Psoas muscle (tissue), 8 donors: ENCODE results near the gene CR1. TPM values are rescaled to one million over a fixed set of nuclear protein-coding genes. Genes with fewer than 3 reads are reported as not detected.
"Not testable (repeated sequence)": the region's sequence is repeated elsewhere in the genome, so short reads cannot be mapped to it uniquely, and the experiment has no call there.

Experiments used
- ATAC-seq, 4 donors: fragments of 200-7000 bp; cut with Tn5 transposase; one replicate each; pipeline ENCODE4 v1.9.1; 2020; ENCODE audit warnings: moderate library complexity in 3 of 4, mild to moderate bottlenecking in 2 of 4
- DNase-seq, 2 donors: peaks; one replicate each; pipeline ENCODE4 v3.0.0-alpha.2; 2020
- H3K27ac ChIP-seq: fragments of 200-600 bp; one replicate; pipeline ENCODE4 v1.8.0; 2022
- H3K27me3 ChIP-seq, 3 donors: fragments of 200-600 bp in 1 of 3; one replicate each; pipeline versions ENCODE4 v1.6.1 to v1.8.0; 2013 to 2022; ENCODE audit warnings: low read length in 2 of 3, mild to moderate bottlenecking in 2 of 3, moderate library complexity in 1 of 3; ENCODE audit not compliant: insufficient read depth in 3 of 3
- H3K36me3 ChIP-seq, 2 donors: fragments of 200-600 bp in 1 of 2; one replicate each; pipeline versions ENCODE4 v1.6.1 to v1.8.0; 2013 to 2022; ENCODE audit warnings: low read depth in 1 of 2, mild to moderate bottlenecking in 1 of 2, moderate library complexity in 1 of 2; ENCODE audit not compliant: insufficient read depth in 1 of 2
- H3K4me1 ChIP-seq: fragments of 200-600 bp; one replicate; pipeline ENCODE4 v1.8.0; 2022
- H3K4me3 ChIP-seq: fragments of 200-600 bp; one replicate; pipeline ENCODE4 v1.8.0; 2022; ENCODE audit warnings: mild to moderate bottlenecking
- H3K9me3 ChIP-seq: fragments of 200-600 bp; one replicate; pipeline ENCODE4 v1.8.0; 2022
- WGBS, 3 donors: extraction: QIAGEN DNeasy Blood & Tissue Kit; methylation state at CpG; one replicate each; pipeline versions ENCODE4 v1.1.6 to v1.1.7; 2013; 5-methylcytosine and 5-hydroxymethylcytosine counted together
- intact Hi-C, 2 donors: fragments of 100-400 bp; cut with DNase I; formaldehyde crosslinking; loops; one replicate each; pipeline versions ENCODE4 v1.11.0 to v1.14.2; 2022
- polyA plus RNA-seq, 3 donors: library from polyadenylated mRNA; stranded (reverse); fragments of 200-250 nt; gene quantifications; one replicate each; pipeline ENCODE4 v1.2.3, GENCODE V29; 2013
- total RNA-seq, 4 donors: library from RNA; stranded (reverse); fragmentation: NEBNext Ultra II Directional in 2 of 4; extraction: Animal tissue kit (Norgen Biotek cat#: 25700) in 2 of 4; gene quantifications; one replicate each; pipeline versions ENCODE4 v1.2.1 to v1.2.4, GENCODE V29; 2021 to 2023
- TF ChIP-seq, protein P1 (sequence below): fragments of 200-600 bp; IDR thresholded peaks from one replicate; pipeline ENCODE4 v1.8.0; 2022; ENCODE audit warnings: antibody characterized with exemption
- donor health status: healthy with polysubstance abuse.
- donor health status: DM: no; HTN: no; CAD: no; lungs with moderate emphysema.
- donor health status: Bipolar disorder and iron deficiency.
- donor health status: healthy.
- donor health status: DM: yes; HTN: yes; CAD: no.
- donor health status: DM: no; HTN: no; CAD: no.
- donor health status: DM: no; HTN: no; CAD: no.
- donor health status: DM: yes; HTN: yes; CAD: no.

Gene CR1
- total and polyA plus RNA-seq, 7 donors = 0.08 to 3.9 (median 0.87) TPM

DNA sequence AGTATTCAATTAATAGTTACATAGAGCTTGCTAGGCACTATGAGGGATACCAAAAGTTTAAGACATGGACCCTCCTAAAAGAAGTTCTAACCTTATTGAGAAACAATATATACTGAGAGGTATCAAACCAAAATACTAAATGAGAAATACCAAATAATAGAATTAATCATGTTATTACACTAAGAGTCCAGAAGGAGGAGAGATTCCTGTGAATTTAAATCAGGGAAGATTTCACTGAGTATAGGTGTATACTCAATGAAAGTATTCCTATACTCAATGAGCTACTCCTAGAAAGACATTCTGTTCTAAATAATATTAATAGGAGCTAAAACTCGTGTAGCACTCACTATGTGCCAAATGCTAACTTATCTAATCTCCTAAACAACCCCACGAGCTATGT is 158.4 kb downstream of the CR1 start:
- 51 to 54% (median 52%) methylated on average over 2 of the region's 2 CpGs for WGBS, 3 donors
- Histone ChIP-seq H3K27ac (no peak overlapping the region), H3K4me3 (no peak overlapping the region), H3K9me3 (no peaks in the 10 kb centered on the region), H3K27me3 (peaks cover 0 to 2% (median 0%) of the 10 kb centered on the region in 3 donors), H3K36me3 (no peaks in the 10 kb centered on the region), H3K4me1 (no peaks in the 10 kb centered on the region)
- TF ChIP-seq, protein P1, sequence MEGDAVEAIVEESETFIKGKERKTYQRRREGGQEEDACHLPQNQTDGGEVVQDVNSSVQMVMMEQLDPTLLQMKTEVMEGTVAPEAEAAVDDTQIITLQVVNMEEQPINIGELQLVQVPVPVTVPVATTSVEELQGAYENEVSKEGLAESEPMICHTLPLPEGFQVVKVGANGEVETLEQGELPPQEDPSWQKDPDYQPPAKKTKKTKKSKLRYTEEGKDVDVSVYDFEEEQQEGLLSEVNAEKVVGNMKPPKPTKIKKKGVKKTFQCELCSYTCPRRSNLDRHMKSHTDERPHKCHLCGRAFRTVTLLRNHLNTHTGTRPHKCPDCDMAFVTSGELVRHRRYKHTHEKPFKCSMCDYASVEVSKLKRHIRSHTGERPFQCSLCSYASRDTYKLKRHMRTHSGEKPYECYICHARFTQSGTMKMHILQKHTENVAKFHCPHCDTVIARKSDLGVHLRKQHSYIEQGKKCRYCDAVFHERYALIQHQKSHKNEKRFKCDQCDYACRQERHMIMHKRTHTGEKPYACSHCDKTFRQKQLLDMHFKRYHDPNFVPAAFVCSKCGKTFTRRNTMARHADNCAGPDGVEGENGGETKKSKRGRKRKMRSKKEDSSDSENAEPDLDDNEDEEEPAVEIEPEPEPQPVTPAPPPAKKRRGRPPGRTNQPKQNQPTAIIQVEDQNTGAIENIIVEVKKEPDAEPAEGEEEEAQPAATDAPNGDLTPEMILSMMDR = peak; percentile 16
- intact Hi-C loops = loop anchor here in 1 of 2 donors (10.0 kb wide), 1 partner anchor 140 kb away; no protein-coding TSS in a partner anchor
- no peak for ATAC-seq
- DNase-seq = no peak

DNA sequence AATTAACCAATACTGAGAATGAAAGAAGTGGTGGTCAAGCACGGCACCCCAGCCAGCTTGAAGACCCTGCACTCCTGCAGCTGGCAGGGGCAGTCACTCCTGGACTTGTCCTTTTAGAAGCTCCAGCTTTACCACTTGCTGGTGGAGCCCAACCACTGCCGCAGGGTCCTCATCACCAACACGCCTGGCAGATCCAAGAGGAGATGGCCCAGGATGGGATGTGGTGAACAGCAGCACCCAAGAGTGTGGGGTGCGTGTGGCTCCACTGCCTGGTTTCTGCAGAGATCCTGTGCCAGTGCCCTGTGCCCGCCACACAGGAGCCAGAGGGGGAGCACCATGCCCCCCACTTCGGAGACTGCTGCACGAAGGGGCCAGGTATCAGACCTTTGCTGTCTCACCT is 162.5 kb downstream of the CR1 start:
- Histone ChIP-seq H3K27ac (no peak overlapping the region), H3K36me3 (no peaks in the 10 kb centered on the region), H3K4me3 (no peak overlapping the region), H3K4me1 (no peaks in the 10 kb centered on the region), H3K9me3 (no peaks in the 10 kb centered on the region), H3K27me3 (peaks cover 0 to 2% (median 0%) of the 10 kb centered on the region in 3 donors)
- intact Hi-C loops = loop anchor here in 1 of 2 donors (10.0 kb wide), 1 partner anchor 136 kb away; no protein-coding TSS in a partner anchor
- 77 to 80% (median 78%) methylated on average over 7 of the region's 7 CpGs for WGBS, 3 donors
- DNase-seq (no peak), ATAC-seq (no peak)
- TF ChIP-seq, protein P1 = no peak

DNA sequence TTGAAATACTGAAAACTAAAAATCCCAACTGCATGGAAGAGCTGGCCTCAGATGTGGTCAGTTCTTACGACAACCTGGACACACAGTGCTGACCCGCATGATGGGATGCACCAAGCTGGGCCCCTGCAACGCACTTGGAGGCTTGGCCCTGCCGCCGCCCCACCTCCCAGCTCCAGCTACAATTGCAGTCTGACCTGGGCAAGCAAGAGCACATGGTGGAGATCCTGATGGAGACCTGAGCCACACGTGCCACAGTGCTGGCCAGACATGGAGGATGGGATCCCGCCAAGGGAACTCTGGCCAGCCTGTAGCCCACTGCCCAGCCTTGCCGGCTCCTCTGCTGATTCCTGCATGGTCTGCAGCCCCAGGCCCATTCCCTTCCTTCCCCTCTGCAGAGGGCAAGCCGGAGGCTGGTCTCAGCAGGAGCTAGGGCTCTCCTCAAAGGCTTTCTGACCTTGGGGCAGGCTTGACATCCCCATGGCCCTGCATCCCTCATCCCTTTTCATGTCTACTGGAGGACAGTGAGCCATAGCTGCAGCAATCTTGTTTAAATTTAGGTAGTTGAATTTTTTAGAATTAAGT is 163.0 kb downstream of the CR1 start:
- intact Hi-C loops = loop anchor here in 1 of 2 donors (10.0 kb wide), 1 partner anchor 136 kb away; no protein-coding TSS in a partner anchor
- Histone ChIP-seq H3K36me3 (no peaks in the 10 kb centered on the region), H3K27ac (no peak overlapping the region), H3K4me1 (no peaks in the 10 kb centered on the region), H3K4me3 (no peak overlapping the region), H3K9me3 (no peaks in the 10 kb centered on the region), H3K27me3 (peaks cover 0 to 2% (median 0%) of the 10 kb centered on the region in 3 donors)
- 78 to 83% (median 83%) methylated on average over 9 of the region's 9 CpGs for WGBS, 3 donors
- TF ChIP-seq, protein P1 = no peak
- ATAC-seq (no peak), DNase-seq (no peak)

DNA sequence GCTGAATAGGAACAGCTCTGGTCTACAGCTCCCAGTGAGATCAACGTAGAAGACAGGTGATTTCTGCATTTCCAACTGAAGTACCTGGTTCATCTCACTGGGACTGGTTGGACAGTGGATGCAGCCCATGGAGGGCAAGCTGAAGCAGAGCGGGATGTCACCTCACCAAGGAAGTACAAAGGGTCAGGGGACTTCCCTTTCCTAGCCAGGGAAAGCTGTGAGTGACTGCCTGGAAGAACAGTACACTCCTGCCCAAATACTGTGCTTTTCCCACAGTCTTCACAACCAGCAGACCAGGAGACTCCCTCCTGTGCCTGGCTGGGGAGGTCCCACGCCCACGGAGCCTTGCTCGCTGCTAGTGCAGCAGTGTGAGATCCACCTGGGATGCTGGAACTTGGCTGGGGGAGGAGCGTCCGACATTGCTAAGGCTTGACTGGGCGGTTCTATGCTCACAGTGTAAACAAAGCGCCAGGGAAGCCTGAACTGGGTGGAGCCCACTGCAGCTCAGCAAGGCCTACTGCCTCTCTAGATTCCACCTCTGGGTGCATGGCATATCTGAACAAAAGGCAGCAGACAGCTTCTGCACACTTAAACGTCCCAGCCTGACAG is 163.7 kb downstream of the CR1 start:
- no peaks in the 10 kb centered on the region for H3K9me3 ChIP-seq
- intact Hi-C loops = loop anchor here in 1 of 2 donors (10.0 kb wide), 1 partner anchor 135 kb away; no protein-coding TSS in a partner anchor
- H3K27me3 ChIP-seq = peaks cover 0 to 2% (median 0%) of the 10 kb centered on the region in 3 donors
- DNase-seq (no peak), ATAC-seq (no peak)
- no peak overlapping the region for H3K4me3 ChIP-seq
- TF ChIP-seq, protein P1 = no peak
- H3K4me1 ChIP-seq = no peaks in the 10 kb centered on the region
- WGBS, 3 donors = 62 to 67% (median 63%) methylated on average over 10 of the region's 10 CpGs
- no peaks in the 10 kb centered on the region for H3K36me3 ChIP-seq
- H3K27ac ChIP-seq = no peak overlapping the region

DNA sequence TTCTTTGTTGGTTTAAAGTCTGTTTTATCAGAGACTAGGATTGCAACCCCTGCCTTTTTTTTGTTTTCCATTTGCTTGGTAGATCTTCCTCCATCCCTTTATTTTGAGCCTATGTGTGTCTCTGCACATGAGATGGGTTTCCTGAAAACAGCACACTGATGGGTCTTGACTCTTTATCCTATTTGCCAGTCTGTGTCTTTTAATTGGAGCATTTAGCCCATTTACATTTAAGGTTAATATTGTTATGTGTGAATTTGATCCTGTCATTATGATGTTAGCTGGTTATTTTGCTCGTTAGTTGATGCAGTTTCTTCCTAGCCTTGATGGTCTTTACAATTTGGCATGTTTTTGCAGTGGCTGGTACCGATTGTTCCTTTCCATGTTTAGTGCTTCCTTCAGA is 165.5 kb downstream of the CR1 start:
- H3K36me3 ChIP-seq, H3K9me3 ChIP-seq, H3K4me3 ChIP-seq, intact Hi-C loops, H3K27me3 ChIP-seq, H3K27ac ChIP-seq, ATAC-seq, H3K4me1 ChIP-seq, DNase-seq: not testable (repeated sequence)
- WGBS, 3 donors = 96 to 100% (median 100%) methylated on average over 1 of the region's 2 CpGs
